Endothelial cell of umbilical vein (primary cell): Measurements from ENCODE around the gene MYLK. TPM values are rescaled to one million over a fixed set of nuclear protein-coding genes. Genes with fewer than 3 reads are reported as not detected.

Experiments
- BruUV-seq: library from RNA; stranded (reverse); fragments of 400-500 nt; replicated peaks from 2 replicates; lab custom pipeline; 2021; lab: Mats Ljungman, UMichigan
- CTCF ChIA-PET: fragments of 300-600, 350-600 bp; sonication (Branson Sonifier 250); formaldehyde crosslinking; loops from one replicate; lab custom pipeline; 2021; ENCODE audit warnings: antibody characterized with exemption, inconsistent platforms; lab: Charles Lee
- POLR2A ChIA-PET: fragments of 300-600, 350-600 bp; sonication (Branson Sonifier 250); formaldehyde crosslinking; loops from one replicate; lab custom pipeline; 2021; ENCODE audit warnings: antibody characterized with exemption, inconsistent platforms; lab: Charles Lee
- DNase-seq: peaks from one replicate; pipeline ENCODE4 v3.0.0-alpha.2; 2011; ENCODE audit warnings: low read depth, low spot score
- FAIRE-seq: peaks from 2 replicates; lab custom pipeline; 2011; peaks lifted over from hg19 to GRCh38; lab: Jason Lieb, UNC
- H2AFZ ChIP-seq: 2 replicates; pipeline ENCODE4 v1.6.0; 2012; ENCODE audit warnings: low read depth, low read length, control low read depth, inconsistent platforms
- H3K27ac ChIP-seq: 2 replicates; pipeline ENCODE4 v1.5.1; 2011; ENCODE audit warnings: low read depth, mild to moderate bottlenecking, control low read depth, low read length, moderate library complexity; ENCODE audit not compliant: insufficient read depth
- H3K27me3 ChIP-seq, 2 experiments: 2 replicates each; pipeline versions ENCODE4 v1.6.0 to v1.6.1; 2011; ENCODE audit warnings: low read length in 2 of 2, mixed read lengths in 1 of 2; ENCODE audit not compliant: control insufficient read depth in 2 of 2, insufficient read depth in 2 of 2
- H3K36me3 ChIP-seq, 2 experiments: 2 replicates in 1 of 2; 3 replicates in 1 of 2; pipeline ENCODE4 v1.5.1; 2011; ENCODE audit warnings: low read length in 2 of 2, mild to moderate bottlenecking in 1 of 2, moderate library complexity in 1 of 2; ENCODE audit not compliant: control insufficient read depth in 2 of 2, insufficient read depth in 2 of 2; ENCODE audit errors: extremely low read depth in 1 of 2
- H3K4me1 ChIP-seq: 3 replicates; pipeline ENCODE4 v1.5.1; 2011; ENCODE audit warnings: mild to moderate bottlenecking, low read length; ENCODE audit not compliant: control insufficient read depth, insufficient read depth; ENCODE audit errors: extremely low read depth
- H3K4me2 ChIP-seq: 2 replicates; pipeline ENCODE4 v1.6.1; 2011; ENCODE audit warnings: low read length, control low read depth, mixed read lengths; ENCODE audit not compliant: insufficient read depth
- H3K4me3 ChIP-seq, 3 experiments: fragments of 200-600 bp in 1 of 3; sonication (generic), shearing (Covaris generic) in 1 of 3; replicated peaks in 1 of 3; 2 replicates each; pipeline ENCODE4 v1.5.1; 2011 to 2016; ENCODE audit warnings: control low read depth in 3 of 3, low read length in 3 of 3, mild to moderate bottlenecking in 2 of 3, inconsistent platforms in 1 of 3, low read depth in 1 of 3, moderate library complexity in 1 of 3; ENCODE audit not compliant: insufficient read depth in 1 of 3
- H3K79me2 ChIP-seq: 2 replicates; pipeline ENCODE4 v1.6.0; 2012; ENCODE audit warnings: low read length, inconsistent platforms; ENCODE audit not compliant: control insufficient read depth, insufficient read depth
- H3K9ac ChIP-seq: replicated peaks from 2 replicates; pipeline ENCODE3; 2011; ENCODE audit warnings: low read length, control low read depth; ENCODE audit not compliant: insufficient read depth; ENCODE audit errors: extremely low read depth
- H3K9me1 ChIP-seq: replicated peaks from 3 replicates; pipeline ENCODE4 v1.6.0; 2011; ENCODE audit warnings: mild to moderate bottlenecking, low read length; ENCODE audit not compliant: control insufficient read depth, insufficient read depth; ENCODE audit errors: extremely low read depth
- H3K9me3 ChIP-seq: replicated peaks from 2 replicates; pipeline ENCODE4 v1.5.1; 2012; ENCODE audit warnings: low read length, inconsistent platforms; ENCODE audit not compliant: control insufficient read depth, insufficient read depth
- H4K20me1 ChIP-seq: replicated peaks from 2 replicates; pipeline ENCODE3; 2011; ENCODE audit warnings: mild to moderate bottlenecking, low read length; ENCODE audit not compliant: control insufficient read depth, insufficient read depth; ENCODE audit errors: extremely low read depth
- EZH2 ChIP-seq: IDR thresholded peaks from 2 replicates; pipeline ENCODE4 v1.6.1; 2012; ENCODE audit warnings: borderline replicate concordance, low read depth, mild to moderate bottlenecking, moderate library complexity, low read length, inconsistent platforms; ENCODE audit not compliant: severe bottlenecking
- FOS ChIP-seq: IDR thresholded peaks from 2 replicates; pipeline ENCODE4 v1.6.1; 2011; ENCODE audit warnings: mild to moderate bottlenecking, low read length, moderate library complexity, borderline replicate concordance; ENCODE audit not compliant: insufficient read depth
- GATA2 ChIP-seq: IDR thresholded peaks from 2 replicates; pipeline ENCODE4 v1.7.0; 2011; ENCODE audit warnings: low read depth, mild to moderate bottlenecking, moderate library complexity, mixed read lengths, low read length; ENCODE audit not compliant: insufficient read length, insufficient read depth
- JUN ChIP-seq: IDR thresholded peaks from 2 replicates; pipeline ENCODE4 v1.6.1; 2011; ENCODE audit warnings: borderline replicate concordance, low read depth; ENCODE audit not compliant: insufficient read length, insufficient read depth
- MYC ChIP-seq: IDR thresholded peaks from one replicate; pipeline ENCODE4 v1.6.1; 2011; ENCODE audit warnings: mild to moderate bottlenecking, low read depth, low read length
- POLR2A ChIP-seq: IDR thresholded peaks from 2 replicates; pipeline ENCODE4 v1.6.1; 2012; ENCODE audit warnings: low read depth, mild to moderate bottlenecking, control low read depth, low read length
- POLR2AphosphoS5 ChIP-seq: IDR thresholded peaks from 2 replicates; pipeline ENCODE4 v1.6.1; 2012; ENCODE audit warnings: low read depth, mild to moderate bottlenecking, control low read depth, low read length, moderate library complexity; ENCODE audit not compliant: insufficient read depth
- dilution Hi-C: fragments of 300-500 bp; cut with MboI; formaldehyde crosslinking; loops from one replicate; pipeline ENCODE4 v1.15.0; 2019; ENCODE audit warnings: low sequenced_read_pairs; ENCODE audit not compliant: extremely low pct_ligation_motif_present
- intact Hi-C: fragments of 100-400 bp; cut with micrococcal nuclease; formaldehyde crosslinking; loops from one replicate; pipeline ENCODE4 v1.10.0; 2022
- polyA plus RNA-seq, 4 experiments: library from polyadenylated mRNA; depleted of rRNA in 3 of 4; stranded (reverse) in 3 of 4; unstranded in 1 of 4; fragments of >200 nt; gene quantifications; 2 replicates each; pipeline versions ENCODE4 v1.2.1 to v1.2.3, GENCODE V29; 2011 to 2012; ENCODE audit warnings: missing spikeins in 1 of 4
- total RNA-seq: library from RNA; stranded (reverse); gene quantifications from 2 replicates; pipeline ENCODE4 v1.2.3, GENCODE V29; 2021
- TF ChIP-seq, protein P1 (sequence below): IDR thresholded peaks from 2 replicates; pipeline ENCODE4 v1.6.1; 2011; ENCODE audit not compliant: insufficient read depth, insufficient read length
- TF ChIP-seq, protein P2 (sequence below), 2 donors: IDR thresholded peaks; 1 replicate in 1 of 2; 2 replicates in 1 of 2; pipeline ENCODE4 v1.5.1; 2011; ENCODE audit warnings: low read length in 2 of 2, mild to moderate bottlenecking in 2 of 2, moderate library complexity in 2 of 2, control low read depth in 1 of 2, inconsistent platforms in 1 of 2, low read depth in 1 of 2; ENCODE audit not compliant: insufficient read depth in 1 of 2; ENCODE audit errors: extremely low read depth in 1 of 2

The MYLK gene
- total and polyA plus RNA-seq, 2 donors (not counting 3 experiments of a cell fraction or from before 2014, with no cell fraction given), result 10.0 to 22.2 TPM

DNA sequence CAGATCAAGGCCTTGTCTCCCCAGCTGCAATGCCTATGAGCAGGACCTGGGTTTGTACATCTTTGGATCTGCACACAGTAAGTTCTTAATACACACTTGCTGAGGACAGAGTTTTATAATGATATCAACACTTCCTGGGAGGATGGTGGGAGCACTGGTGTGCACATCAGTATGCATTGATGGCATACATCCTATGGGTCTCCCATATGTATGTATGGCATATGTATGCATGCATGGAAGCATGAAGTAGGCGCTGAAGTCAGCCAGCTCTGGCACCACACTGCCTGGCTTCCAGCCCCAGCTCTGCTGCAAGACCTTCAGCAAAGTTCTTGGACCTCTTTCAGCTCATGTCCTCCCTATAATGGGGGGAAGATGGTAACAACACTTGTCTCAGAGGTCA lies 68.2 kb downstream of the MYLK start:
- no peak overlapping the region for H3K9ac ChIP-seq
- H3K4me3 ChIP-seq, result no peak overlapping the region
- ChIA-PET POLR2A (no interaction called here), CTCF (interaction anchor here (0.8 to 1.7 kb wide), 2 partner anchors 10 to 264 kb away, joined by 3 read pairs; no protein-coding TSS in a partner anchor)
- dilution Hi-C loops (no loop called here), intact Hi-C loops (no loop called here)
- TF ChIP-seq, protein P1, sequence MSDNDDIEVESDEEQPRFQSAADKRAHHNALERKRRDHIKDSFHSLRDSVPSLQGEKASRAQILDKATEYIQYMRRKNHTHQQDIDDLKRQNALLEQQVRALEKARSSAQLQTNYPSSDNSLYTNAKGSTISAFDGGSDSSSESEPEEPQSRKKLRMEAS, result no peak
- TF ChIP-seq POLR2AphosphoS5 (no peak), POLR2A (no peak), FOS (no peak), EZH2 (no peak), MYC (no peak), GATA2 (no peak), JUN (no peak)
- TF ChIP-seq, protein P2, sequence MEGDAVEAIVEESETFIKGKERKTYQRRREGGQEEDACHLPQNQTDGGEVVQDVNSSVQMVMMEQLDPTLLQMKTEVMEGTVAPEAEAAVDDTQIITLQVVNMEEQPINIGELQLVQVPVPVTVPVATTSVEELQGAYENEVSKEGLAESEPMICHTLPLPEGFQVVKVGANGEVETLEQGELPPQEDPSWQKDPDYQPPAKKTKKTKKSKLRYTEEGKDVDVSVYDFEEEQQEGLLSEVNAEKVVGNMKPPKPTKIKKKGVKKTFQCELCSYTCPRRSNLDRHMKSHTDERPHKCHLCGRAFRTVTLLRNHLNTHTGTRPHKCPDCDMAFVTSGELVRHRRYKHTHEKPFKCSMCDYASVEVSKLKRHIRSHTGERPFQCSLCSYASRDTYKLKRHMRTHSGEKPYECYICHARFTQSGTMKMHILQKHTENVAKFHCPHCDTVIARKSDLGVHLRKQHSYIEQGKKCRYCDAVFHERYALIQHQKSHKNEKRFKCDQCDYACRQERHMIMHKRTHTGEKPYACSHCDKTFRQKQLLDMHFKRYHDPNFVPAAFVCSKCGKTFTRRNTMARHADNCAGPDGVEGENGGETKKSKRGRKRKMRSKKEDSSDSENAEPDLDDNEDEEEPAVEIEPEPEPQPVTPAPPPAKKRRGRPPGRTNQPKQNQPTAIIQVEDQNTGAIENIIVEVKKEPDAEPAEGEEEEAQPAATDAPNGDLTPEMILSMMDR (IDR thresholded peaks at IDR 0.05; ENCODE audit: extremely low read depth in 1 of 2, insufficient read depth in 1 of 2, low read depth in 1 of 2, low read length in 2 of 2), result no peak
- no peaks in the 10 kb centered on the region for H3K9me3 ChIP-seq
- H3K4me1 ChIP-seq, result peaks cover 9% of the 10 kb centered on the region
- H3K36me3 ChIP-seq, result no peaks in the 10 kb centered on the region
- H3K9me1 ChIP-seq, result no peaks in the 10 kb centered on the region
- H2AFZ ChIP-seq, result no peak overlapping the region
- H3K27me3 ChIP-seq, result no peaks in the 10 kb centered on the region
- no peak overlapping the region for H3K4me2 ChIP-seq
- no peaks in the 10 kb centered on the region for H3K79me2 ChIP-seq
- no peaks in the 10 kb centered on the region for H4K20me1 ChIP-seq
- DNase-seq, result no peak
- no TSS peak for BruUV-seq
- FAIRE-seq, result no peak
- no peak overlapping the region for H3K27ac ChIP-seq
